K562 (cell line): ENCODE measurements around the gene UMAD1. TPM values are rescaled to one million over a fixed set of nuclear protein-coding genes. Genes with fewer than 3 reads are reported as not detected.

Experiments used
- ATF7 ChIP-seq: fragments of 450-650 bp; IDR thresholded peaks from 2 replicates; pipeline ENCODE4 v1.7.1; 2014; ENCODE audit warnings: mild to moderate bottlenecking, moderate library complexity
- CEBPG ChIP-seq, 3 experiments: fragments of 200-800 bp in 1 of 3; sonication (Bioruptor generic) in 1 of 3; sonication (generic) in 1 of 3; formaldehyde crosslinking in 1 of 3; IDR thresholded peaks in 2 of 3; conservative IDR thresholded peaks in 1 of 3; 2 replicates each; pipeline versions ENCODE4 v1.6.1 to v1.8.0; 2016 to 2022; ENCODE audit warnings: missing compliant biosample characterization in 2 of 3, missing genetic modification characterization in 2 of 3, mild to moderate bottlenecking in 1 of 3, missing genetic modification reagents in 1 of 3
- DLX4 ChIP-seq: fragments of 250-450 bp; sonication (Bioruptor Pico); IDR thresholded peaks from 2 replicates; pipeline ENCODE4 v1.6.1; 2021; ENCODE audit warnings: mild to moderate bottlenecking
- ELF4 ChIP-seq: fragments of 450-650 bp; formaldehyde crosslinking; IDR thresholded peaks from 2 replicates; pipeline ENCODE4 v1.4.0; 2022; ENCODE audit warnings: missing genetic modification characterization
- ETS2 ChIP-seq: IDR thresholded peaks from 2 replicates; pipeline ENCODE4 v1.6.1; 2016; ENCODE audit warnings: borderline replicate concordance, missing genetic modification characterization, mild to moderate bottlenecking, moderate library complexity, missing compliant biosample characterization; ENCODE audit not compliant: poor library complexity, severe bottlenecking
- ETV5 ChIP-seq: sonication (generic); formaldehyde crosslinking; IDR thresholded peaks from 2 replicates; pipeline ENCODE4 v1.4.0; 2020; ENCODE audit warnings: low read depth, mild to moderate bottlenecking, missing genetic modification reagents
- EWSR1 ChIP-seq: fragments of 450-650 bp; IDR thresholded peaks from 2 replicates; pipeline ENCODE4 v1.6.1; 2018; ENCODE audit warnings: borderline replicate concordance, mild to moderate bottlenecking, low read depth, moderate library complexity; ENCODE audit not compliant: partially characterized antibody
- FOSL1 ChIP-seq: fragments of 200-800 bp; sonication (Bioruptor generic); conservative IDR thresholded peaks from 2 replicates; pipeline ENCODE4 v1.6.1; 2016; ENCODE audit warnings: missing genetic modification characterization, missing compliant biosample characterization
- HMG20A ChIP-seq: fragments of 450-650 bp; formaldehyde crosslinking; conservative IDR thresholded peaks from 2 replicates; pipeline ENCODE4 v1.4.0; 2020; ENCODE audit warnings: mild to moderate bottlenecking, mixed read lengths
- JUN ChIP-seq, 2 experiments: sonication (generic) in 1 of 2; formaldehyde crosslinking in 1 of 2; IDR thresholded peaks; 2 replicates each; pipeline versions ENCODE4 v1.6.1 to v1.8.0; 2012 to 2022; ENCODE audit warnings: borderline replicate concordance in 2 of 2, mild to moderate bottlenecking in 2 of 2, improper control_type of control experiment in 1 of 2, low read depth in 1 of 2, low read length in 1 of 2, missing genetic modification reagents in 1 of 2
- JUND ChIP-seq, 2 experiments: IDR thresholded peaks; 2 replicates in 1 of 2; 3 replicates in 1 of 2; pipeline ENCODE4 v1.6.1; 2011; ENCODE audit warnings: borderline replicate concordance in 2 of 2, low read depth in 2 of 2, low read length in 2 of 2, improper control_type of control experiment in 1 of 2, missing biosample characterization in 1 of 2, missing genetic modification characterization in 1 of 2, missing genetic modification reagents in 1 of 2
- KDM4B ChIP-seq, 2 experiments: fragments of 450-650 bp in 1 of 2; sonication (generic) in 1 of 2; IDR thresholded peaks; 2 replicates each; pipeline ENCODE4 v1.6.1; 2016 to 2017; ENCODE audit warnings: borderline replicate concordance in 2 of 2, antibody characterized with exemption in 1 of 2, low read depth in 1 of 2, mild to moderate bottlenecking in 1 of 2
- KHSRP ChIP-seq: fragments of 450-650 bp; IDR thresholded peaks from 2 replicates; pipeline ENCODE4 v1.6.1; 2017
- NFIC ChIP-seq: fragments of 450-650 bp; IDR thresholded peaks from 2 replicates; pipeline ENCODE4 v1.6.1; 2017; ENCODE audit warnings: mild to moderate bottlenecking, inconsistent platforms
- NR2C2 ChIP-seq, 2 experiments: fragments of 200-800 bp in 1 of 2; sonication (Bioruptor generic) in 1 of 2; sonication (generic) in 1 of 2; formaldehyde crosslinking in 1 of 2; IDR thresholded peaks; 2 replicates each; pipeline versions ENCODE4 v1.6.1 to v1.8.0; 2016 to 2022; ENCODE audit warnings: mild to moderate bottlenecking in 1 of 2, missing compliant biosample characterization in 1 of 2, missing genetic modification characterization in 1 of 2, missing genetic modification reagents in 1 of 2
- ZNF133 ChIP-seq: fragments of 250-450 bp; sonication (Bioruptor Pico); IDR thresholded peaks from 2 replicates; pipeline ENCODE4 v1.4.0; 2020; ENCODE audit warnings: mild to moderate bottlenecking
- ZNF239 ChIP-seq: fragments of 250-450 bp; sonication (Bioruptor Pico); IDR thresholded peaks from 2 replicates; pipeline ENCODE4 v1.4.0; 2020; ENCODE audit warnings: mild to moderate bottlenecking
- polyA plus RNA-seq, 8 experiments: library from polyadenylated mRNA; depleted of rRNA in 4 of 8; stranded (reverse) in 5 of 8; unstranded in 3 of 8; fragments of >200 nt; fragmentation: Nextera tagmentation in 2 of 8; fragmentation: Illumina TruSeq in 1 of 8; extraction: Ambion mirVana in 2 of 8; extraction: Trizol in 1 of 8; gene quantifications; 2 replicates each; pipeline versions ENCODE4 v1.2.1 to v1.2.3, GENCODE V29; 2011 to 2014; ENCODE audit warnings: inconsistent platforms in 1 of 8, missing spikeins in 1 of 8
- total RNA-seq, 7 experiments: library from RNA; depleted of rRNA in 6 of 7; stranded (reverse); fragments of >200 nt in 6 of 7; fragmentation: Illumina TruSeq in 2 of 7; extraction: Trizol in 2 of 7; gene quantifications; 2 replicates each; pipeline versions ENCODE4 v1.2.1 to v1.2.3, GENCODE V29; 2011 to 2021; ENCODE audit warnings: low replicate concordance in 1 of 7
- TF ChIP-seq, protein P1 (sequence below): fragments of 250-450 bp; sonication (Bioruptor Pico); IDR thresholded peaks from 2 replicates; pipeline ENCODE4 v1.5.0; 2020; ENCODE audit warnings: mild to moderate bottlenecking, borderline replicate concordance

The UMAD1 gene
- total and polyA plus RNA-seq, 9 of the 15 experiments (the other 6 are each of a cell fraction or from before 2014, with no cell fraction given): 9.0 to 26.7 (median 13.3) TPM

DNA sequence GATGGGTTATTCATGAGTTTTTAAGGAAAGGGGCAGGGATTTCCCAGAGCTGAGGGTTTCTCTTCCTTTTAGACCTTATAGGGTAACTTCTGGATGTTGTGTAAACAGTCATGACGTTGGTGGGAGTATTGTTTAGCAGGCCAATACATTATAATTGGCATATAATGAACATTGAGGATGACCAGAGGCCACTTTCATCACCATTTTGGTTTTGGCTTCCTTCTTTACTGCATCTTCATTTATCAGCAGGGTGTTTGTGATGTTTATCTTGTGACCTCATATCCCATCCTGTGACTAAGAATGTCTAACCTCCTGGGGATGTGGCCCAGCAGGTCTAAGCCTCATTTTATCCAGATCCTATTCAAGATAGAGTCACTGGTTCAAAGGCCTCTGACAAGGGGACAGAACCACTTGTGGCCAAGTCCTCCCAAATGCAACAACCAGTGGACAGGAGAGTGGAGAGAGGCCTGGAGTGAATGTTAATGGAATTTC is 155.1 kb downstream of the UMAD1 start (continued):
- TF ChIP-seq NR2C2 (CRISPR knock-in tag; IDR thresholded peaks at IDR 0.05): no peak
- peak; percentile 54 for TF ChIP-seq NR2C2 (tag; IDR thresholded peaks at IDR 0.05)
- TF ChIP-seq JUN (IDR thresholded peaks at IDR 0.05; ENCODE audit: borderline replicate concordance, low read depth, low read length): 0 out of 2 replicates have a peak, but pooled peaks have one; percentile 25
- no peak for TF ChIP-seq JUN (CRISPR knock-in tag; IDR thresholded peaks at IDR 0.05; ENCODE audit: borderline replicate concordance)
- TF ChIP-seq ETV5 (CRISPR knock-in tag): no peak
- peak; percentile 42 for TF ChIP-seq ZNF239
- no peak for TF ChIP-seq ETS2
- TF ChIP-seq ZNF133 (CRISPR knock-in tag): no peak
- TF ChIP-seq NFIC: no peak
- no peak for TF ChIP-seq HMG20A (CRISPR knock-in tag)
- TF ChIP-seq ATF7: peak; percentile 19; the same call in 1 of the 2 replicates
- TF ChIP-seq KDM4B (IDR thresholded peaks at IDR 0.05; ENCODE audit: borderline replicate concordance in 2 of 2, low read depth in 1 of 2): no peak
- TF ChIP-seq FOSL1 (tag): peak; percentile 69
- no peak for TF ChIP-seq EWSR1
- TF ChIP-seq, protein P1, sequence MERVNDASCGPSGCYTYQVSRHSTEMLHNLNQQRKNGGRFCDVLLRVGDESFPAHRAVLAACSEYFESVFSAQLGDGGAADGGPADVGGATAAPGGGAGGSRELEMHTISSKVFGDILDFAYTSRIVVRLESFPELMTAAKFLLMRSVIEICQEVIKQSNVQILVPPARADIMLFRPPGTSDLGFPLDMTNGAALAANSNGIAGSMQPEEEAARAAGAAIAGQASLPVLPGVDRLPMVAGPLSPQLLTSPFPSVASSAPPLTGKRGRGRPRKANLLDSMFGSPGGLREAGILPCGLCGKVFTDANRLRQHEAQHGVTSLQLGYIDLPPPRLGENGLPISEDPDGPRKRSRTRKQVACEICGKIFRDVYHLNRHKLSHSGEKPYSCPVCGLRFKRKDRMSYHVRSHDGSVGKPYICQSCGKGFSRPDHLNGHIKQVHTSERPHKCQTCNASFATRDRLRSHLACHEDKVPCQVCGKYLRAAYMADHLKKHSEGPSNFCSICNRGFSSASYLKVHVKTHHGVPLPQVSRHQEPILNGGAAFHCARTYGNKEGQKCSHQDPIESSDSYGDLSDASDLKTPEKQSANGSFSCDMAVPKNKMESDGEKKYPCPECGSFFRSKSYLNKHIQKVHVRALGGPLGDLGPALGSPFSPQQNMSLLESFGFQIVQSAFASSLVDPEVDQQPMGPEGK (CRISPR knock-in tag): no peak
- TF ChIP-seq ELF4: no peak
- no peak for TF ChIP-seq KHSRP
- TF ChIP-seq CEBPG (CRISPR knock-in tag; IDR thresholded peaks at IDR 0.05): no peak
- TF ChIP-seq CEBPG (tag; conservative IDR thresholded peaks at IDR 0.05 in 1 of 2, IDR thresholded peaks at IDR 0.05 in 1 of 2): 0 out of 4 replicates have a peak, but pooled peaks of 1 of the 2 experiments have one; percentile 35
- TF ChIP-seq JUND (IDR thresholded peaks at IDR 0.05; ENCODE audit: borderline replicate concordance, low read depth, low read length): no peak; the same call in 1 of the 2 replicates
- TF ChIP-seq JUND (tag; IDR thresholded peaks at IDR 0.05; ENCODE audit: borderline replicate concordance, low read depth, low read length): peak; percentile 41; the same call in 1 of the 3 replicates
- TF ChIP-seq DLX4 (CRISPR knock-in tag): no peak
